Hematopoietic multipotent progenitor cell treated with erythropoietin and hydrocortisone succinate and interleukin-3 and kit ligand, for 17 days (in vitro differentiated cells): ENCODE data around the gene SMPD2.
A peak's percentile ranks its signal among the peaks of the same experiment; 100 is the strongest.

ENCODE experiments used
- DNase-seq: peaks from one replicate; pipeline ENCODE4 v3.0.0-alpha.2; 2015; ENCODE audit warnings: low spot score

Gene SMPD2, protein sequence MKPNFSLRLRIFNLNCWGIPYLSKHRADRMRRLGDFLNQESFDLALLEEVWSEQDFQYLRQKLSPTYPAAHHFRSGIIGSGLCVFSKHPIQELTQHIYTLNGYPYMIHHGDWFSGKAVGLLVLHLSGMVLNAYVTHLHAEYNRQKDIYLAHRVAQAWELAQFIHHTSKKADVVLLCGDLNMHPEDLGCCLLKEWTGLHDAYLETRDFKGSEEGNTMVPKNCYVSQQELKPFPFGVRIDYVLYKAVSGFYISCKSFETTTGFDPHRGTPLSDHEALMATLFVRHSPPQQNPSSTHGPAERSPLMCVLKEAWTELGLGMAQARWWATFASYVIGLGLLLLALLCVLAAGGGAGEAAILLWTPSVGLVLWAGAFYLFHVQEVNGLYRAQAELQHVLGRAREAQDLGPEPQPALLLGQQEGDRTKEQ

DNA sequence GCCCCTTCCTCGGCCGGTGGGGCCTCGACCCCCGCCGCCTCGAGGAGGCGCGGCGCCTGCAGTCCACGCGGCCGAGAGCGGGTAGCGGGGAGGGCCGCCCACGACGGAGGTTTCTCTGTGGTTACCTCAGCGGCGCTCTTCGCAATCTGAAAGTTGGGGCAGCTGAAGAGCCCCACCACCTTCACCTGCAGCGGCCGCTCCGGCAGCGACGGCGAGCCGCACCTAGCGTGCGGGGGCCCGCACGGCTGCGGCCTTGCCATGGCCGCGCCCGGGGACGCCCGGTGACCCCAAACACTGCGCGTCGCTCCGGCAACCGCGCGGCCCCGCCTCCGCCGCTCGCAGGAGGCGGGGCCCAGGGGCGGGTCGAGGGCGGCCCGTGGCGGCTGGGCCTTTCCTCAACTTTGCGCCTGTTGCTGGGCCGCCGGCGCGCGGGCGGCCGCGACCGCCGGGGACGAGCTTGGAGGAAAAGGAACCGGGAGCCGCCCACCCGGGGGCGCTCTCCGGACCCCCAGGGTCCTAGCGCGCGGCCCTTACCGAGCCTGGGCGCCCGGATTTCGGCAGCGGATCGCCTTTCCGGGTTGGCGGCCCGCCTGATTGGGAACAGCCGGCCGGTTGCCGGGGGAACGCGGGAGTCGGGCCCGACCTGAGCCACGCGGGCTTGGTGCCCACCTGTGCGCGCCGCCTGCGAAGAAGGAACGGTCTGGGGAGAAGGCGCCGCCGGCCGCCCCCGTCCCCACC is at the start of gene SMPD2, which contains the start of gene PPIL6:
TSS of gene SMPD2 (plus strand) at position 394 of the 738 bp plus-strand sequence. CDS start 398 bp downstream, outside the sequence.
TSS of gene PPIL6 (minus strand) at position 298 of the 738 bp plus-strand sequence. CDS start at position 260, 38 bp downstream.
- peak; percentile 87 for DNase-seq

- no peak for DNase-seq
These were observed 47.2 kb upstream of the SMPD2 start for GRCh38 chr6:109393157-109393885.

DNA sequence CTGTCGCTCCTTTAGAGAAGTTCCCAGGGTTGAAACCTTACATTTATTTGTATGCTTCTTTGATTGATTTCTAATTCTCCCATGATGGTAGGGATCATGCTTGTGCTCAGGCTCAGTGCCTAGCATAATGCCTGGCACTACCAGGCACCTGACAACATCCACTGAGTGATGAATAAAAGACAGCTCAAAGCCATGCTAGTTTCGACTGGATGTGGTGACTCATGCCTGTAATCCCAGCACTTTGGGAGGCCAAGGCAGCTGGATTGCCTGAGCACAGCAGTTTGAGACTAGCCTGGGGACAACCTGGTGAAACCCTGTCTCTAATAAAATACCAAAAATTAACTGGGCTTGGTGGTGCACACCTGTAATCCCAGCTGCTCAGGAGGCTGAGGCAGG is 46.6 kb upstream of the SMPD2 start:
- DNase-seq = no peak

DNA sequence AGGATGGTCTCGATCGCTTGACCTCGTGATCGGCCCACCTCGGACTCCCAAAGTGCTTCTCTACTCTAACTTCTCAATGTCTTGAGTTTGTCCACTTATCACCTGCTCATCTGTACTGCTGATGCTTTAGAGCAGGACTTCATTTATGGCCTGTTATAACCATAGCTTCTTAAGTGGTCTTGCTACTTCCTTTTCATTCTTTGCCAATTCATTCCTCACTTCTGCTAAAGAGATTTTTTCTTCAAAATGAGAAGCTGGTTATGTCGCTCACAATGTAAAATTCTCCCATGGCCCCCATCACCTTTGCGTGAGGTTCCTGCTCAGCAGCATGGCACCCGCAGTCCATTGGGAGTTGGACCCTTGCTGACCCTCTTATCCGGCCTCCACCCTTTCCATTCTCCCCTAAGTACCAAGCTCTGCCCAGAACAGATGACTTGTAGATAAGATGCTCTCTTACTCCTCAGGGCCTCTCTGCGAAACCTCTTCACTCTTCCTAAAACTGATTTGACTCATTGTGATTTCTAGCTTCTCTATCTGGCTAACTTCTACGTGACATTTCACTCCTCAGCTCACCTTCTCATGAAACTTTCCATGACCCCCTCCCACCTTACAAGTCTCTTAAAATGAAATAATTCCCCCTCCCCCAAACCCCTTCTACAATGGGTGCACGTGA is 44.3 kb upstream of the SMPD2 start:
- DNase-seq = no peak

DNA sequence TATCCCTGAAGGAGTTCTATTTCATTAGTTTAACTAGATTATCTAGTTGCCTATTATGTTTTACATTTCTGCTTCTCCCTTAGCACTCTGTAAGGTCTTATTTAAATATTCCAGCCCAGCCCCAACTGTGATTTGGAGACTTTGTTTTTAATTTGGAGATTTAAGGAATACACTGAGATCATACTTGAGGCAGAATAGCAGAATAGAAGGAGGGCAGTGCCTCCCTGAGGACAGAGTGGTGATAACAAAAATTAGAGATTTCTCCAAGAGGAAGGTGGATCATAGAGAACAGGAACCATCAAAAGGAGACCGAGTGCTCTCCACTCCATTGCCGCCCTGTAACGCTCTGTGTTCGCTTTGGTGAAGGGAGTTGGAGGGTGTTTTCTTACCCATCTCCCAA is 43.5 kb upstream of the SMPD2 start:
- DNase-seq = no peak

DNA sequence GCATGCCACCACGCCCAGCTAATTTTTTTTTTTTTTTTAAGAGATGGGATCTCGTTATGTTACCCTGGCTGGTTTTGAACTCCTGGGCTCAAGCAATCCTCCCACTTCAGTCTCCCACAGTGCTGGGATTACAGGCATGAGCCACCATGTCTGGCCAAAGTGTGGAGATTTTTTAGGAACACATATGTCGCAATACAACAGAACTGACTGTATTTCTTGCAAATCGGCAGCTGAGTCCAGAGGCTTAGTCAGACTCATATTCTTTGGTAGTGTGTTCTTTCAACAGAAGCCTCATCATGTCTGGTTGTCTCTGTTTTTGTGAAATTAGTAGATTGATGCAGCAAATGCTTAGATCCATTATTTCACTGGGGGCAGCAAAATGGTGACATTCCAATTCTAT is 34.3 kb upstream of the SMPD2 start:
- DNase-seq = no peak

- no peak for DNase-seq
These were observed 29.5 kb upstream of the SMPD2 start for GRCh38 chr6:109411034-109411433.

DNA sequence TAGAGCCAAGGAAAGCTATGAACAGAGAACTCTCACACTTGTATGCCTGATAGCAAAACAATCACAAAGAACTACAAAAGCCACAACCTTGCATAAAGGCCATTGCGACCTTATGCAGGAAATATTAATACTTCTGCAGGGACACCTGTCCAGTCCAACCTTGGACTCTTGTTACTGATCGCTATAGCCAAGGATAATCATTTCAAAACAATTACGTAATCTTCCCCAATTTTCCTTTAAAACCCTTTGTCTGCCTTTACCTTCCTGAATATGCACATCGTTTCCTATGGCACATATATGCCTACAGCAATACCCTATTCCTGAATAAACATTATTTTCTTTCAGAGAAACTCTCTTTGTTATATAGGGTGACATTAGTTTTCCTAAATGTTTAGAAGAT is 22.9 kb upstream of the SMPD2 start:
- no peak for DNase-seq

DNA sequence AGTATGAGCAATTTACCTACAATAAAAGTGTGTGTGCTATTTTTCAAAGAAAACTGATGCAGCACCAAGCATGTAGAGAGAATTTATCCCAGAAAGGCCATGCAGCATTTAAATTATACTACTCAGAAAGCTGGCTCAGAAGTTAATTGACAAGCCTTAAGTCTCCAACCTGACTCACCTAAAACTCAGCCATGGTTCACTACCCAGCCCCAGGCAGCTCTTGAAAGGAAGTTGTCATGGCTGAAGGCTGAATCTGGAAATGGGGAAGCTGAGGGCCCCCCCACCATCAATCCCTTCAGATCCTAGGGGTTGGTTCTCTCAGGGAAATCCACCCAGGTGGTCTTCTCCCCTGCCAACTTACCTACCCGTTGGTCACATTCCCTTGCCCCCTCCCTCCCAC is 19.8 kb upstream of the SMPD2 start:
- DNase-seq = no peak

DNA sequence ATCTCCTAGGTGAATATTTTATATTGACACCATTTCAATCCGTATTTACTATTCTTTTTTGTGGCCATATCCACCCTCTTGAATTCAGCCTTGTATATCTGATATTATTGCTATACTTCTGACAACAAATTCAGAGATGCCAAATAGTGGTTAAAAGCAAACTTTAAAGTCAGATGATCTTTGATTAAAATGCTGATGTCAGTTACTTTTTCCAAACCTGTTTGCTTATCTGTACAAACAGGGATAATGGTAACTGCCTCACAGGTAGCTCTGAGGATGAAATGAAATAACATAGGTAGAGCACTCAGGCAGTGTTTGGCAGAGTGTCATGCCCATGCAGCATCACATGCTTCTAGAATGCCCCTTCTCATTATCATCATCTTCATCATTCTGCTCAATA is 19.3 kb upstream of the SMPD2 start:
- DNase-seq = no peak

GRCh38 chr6:109424946-109425345 is 15.6 kb upstream of the SMPD2 start:
- no peak for DNase-seq

DNA sequence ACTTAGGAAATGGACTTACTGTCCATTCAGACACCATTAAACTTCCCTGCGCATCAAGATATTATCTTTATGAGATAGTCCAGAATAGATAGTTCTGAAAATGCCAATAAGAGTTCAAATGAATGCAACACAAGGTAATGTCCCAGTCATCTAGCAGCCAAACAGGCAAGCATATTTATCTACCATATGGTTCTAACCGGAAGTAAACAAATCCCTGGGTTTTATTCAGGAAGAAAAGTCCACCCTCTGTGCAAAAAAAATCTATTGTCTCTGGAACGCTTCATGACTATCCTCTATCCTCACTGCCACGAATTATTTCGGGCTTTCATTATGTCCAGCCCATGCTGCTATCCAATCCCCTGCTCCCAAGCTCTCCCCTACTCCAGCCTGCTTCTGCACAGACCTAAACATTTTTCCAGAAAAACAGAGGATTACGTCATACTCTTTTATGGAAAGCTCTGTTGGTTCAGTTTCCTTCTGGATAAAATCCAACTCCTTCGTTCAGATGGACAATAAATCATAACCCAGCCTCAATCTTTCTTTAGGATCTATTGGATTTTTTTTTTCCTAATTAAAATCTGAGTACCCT is 11.5 kb upstream of the SMPD2 start:
- no peak for DNase-seq

GRCh38 chr6:109429496-109429895 is 11.0 kb upstream of the SMPD2 start:
- no peak for DNase-seq

- no peak for DNase-seq
These were observed 6.1 kb upstream of the SMPD2 start for GRCh38 chr6:109434456-109434855.

DNA sequence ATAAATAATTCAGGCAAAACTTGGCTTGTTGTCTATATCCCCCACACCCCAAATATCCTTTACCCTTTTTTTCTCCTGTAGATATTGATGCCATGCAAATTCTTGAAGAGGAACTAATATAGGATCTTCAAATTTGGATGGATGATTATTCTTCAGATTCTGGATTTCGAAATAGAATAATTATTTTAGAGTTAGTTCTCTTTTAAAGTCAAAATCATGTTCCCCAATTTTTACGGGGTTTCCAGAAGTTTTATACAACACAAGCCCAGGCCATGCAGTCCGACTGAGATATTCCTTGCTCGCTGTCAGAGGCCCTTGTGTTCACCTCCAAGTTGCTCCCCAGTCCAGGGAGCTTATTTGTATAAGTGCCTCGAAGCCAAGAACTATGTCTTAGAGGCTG is 4.5 kb upstream of the SMPD2 start:
- no peak for DNase-seq

DNA sequence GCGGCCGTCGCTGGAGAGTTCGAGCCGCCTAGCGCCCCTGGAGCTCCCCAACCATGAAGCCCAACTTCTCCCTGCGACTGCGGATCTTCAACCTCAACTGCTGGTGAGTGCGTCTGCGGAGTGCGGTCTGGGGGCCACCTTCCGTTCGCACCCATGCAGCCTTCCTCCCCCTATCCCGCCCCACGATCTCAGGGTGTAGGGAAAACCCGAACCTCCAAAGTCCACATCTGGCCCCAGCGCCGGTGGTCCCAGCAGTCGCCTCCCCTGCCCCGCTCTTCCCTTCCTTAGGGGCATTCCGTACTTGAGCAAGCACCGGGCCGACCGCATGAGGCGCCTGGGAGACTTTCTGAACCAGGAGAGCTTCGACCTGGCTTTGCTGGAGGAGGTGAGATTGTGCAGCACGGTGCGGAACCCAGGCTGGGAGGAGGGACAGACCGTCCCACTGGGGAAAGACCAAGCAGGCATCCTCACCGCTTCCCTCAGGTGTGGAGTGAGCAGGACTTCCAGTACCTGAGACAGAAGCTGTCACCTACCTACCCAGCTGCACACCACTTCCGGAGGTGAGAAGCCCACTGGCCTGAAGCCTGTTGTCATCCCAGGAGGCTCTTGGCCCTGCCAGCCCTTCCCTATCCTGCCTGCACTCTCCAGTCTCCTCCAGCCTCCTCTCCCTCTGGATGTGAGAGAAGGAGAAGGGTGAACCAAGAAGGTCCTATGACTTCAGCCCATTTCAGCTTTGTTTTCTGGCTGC is 719 bp downstream of the SMPD2 start:
- peak; percentile 43 for DNase-seq

DNA sequence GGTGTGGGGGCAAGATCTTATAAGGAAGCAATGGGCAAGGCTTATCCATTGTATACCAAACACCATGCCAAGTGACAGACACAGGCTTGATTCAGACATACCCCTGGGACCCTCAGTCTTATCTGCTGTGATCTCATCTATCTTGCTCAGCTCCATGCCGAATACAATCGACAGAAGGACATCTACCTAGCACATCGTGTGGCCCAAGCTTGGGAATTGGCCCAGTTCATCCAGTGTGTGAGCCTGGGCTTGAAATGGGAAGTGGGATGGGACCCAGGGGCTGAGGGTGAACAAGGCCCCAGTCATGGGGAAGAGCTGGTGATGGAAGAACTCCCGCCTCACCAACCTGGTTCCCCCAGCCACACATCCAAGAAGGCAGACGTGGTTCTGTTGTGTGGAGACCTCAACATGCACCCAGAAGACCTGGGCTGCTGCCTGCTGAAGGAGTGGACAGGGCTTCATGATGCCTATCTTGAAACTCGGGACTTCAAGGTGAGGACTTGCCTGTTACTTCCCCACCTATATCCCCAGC is 1.9 kb downstream of the SMPD2 start:
- no peak for DNase-seq

DNA sequence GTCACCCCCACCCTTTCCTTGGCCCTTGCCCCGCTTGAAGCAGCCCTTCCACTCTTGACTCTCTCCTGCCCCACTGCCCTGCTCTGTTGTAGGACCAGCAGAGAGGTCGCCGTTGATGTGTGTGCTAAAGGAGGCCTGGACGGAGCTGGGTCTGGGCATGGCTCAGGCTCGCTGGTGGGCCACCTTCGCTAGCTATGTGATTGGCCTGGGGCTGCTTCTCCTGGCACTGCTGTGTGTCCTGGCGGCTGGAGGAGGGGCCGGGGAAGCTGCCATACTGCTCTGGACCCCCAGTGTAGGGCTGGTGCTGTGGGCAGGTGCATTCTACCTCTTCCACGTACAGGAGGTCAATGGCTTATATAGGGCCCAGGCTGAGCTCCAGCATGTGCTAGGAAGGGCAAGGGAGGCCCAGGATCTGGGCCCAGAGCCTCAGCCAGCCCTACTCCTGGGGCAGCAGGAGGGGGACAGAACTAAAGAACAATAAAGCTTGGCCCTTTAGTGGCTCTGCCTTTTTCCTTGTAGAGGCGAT is 3.0 kb downstream of the SMPD2 start:
- no peak for DNase-seq

DNA sequence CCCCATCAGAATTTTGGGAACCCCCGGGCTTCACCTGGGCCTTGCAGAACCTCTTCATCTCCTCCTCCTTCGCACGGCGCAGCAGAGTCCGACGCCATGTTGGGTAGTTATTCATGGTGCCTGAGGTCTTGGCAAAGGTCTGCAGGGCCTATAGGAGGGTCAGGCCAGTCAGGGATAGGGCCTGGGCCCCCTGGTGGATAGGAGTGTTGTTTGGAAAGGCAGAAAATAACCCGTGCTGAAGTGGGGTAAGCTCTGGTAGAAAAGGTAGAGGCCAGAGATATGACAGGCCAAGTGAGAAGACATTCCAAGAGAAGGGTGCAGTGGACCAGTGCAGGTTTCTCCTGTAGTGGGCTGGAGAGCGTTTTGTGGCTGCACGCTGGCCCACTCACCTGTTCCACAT is 4.9 kb downstream of the SMPD2 start:
- DNase-seq = no peak

DNA sequence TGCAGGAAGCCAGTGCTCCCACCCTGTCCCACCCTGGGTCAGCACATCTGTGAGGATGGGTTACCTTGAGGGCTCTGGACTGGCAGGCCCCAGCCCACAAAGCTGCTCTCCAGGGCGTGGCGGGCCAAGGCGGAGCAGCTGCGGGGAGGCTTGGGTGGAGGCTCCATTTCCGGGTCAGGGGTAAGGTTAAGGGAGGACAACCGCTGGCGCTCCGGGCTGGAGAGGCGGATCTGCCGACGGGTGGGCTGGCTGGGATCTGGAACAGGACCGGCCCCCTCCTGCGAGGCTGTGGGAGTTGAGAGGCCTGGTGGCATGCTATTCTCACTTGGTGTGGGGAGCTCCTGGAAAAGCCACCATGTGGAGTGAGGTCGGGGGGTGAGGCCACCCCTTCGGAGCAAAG is 5.5 kb downstream of the SMPD2 start:
- DNase-seq = no peak
